Panc1 (cell line): ENCODE data around the gene NANS.

Source experiments
- POLR2AphosphoS5 ChIP-seq: IDR thresholded peaks from 2 replicates; pipeline ENCODE4 v1.6.1; 2012; ENCODE audit warnings: mild to moderate bottlenecking, low read depth, low read length, moderate library complexity
- REST ChIP-seq, 2 experiments: IDR thresholded peaks; 2 replicates each; pipeline ENCODE4 v1.6.1; 2011 to 2012; ENCODE audit warnings: low read depth in 2 of 2, control low read depth in 1 of 2, low read length in 1 of 2, mild to moderate bottlenecking in 1 of 2, moderate library complexity in 1 of 2; ENCODE audit not compliant: insufficient read depth in 1 of 2
- SIN3A ChIP-seq: IDR thresholded peaks from 2 replicates; pipeline ENCODE4 v1.6.1; 2012; ENCODE audit warnings: low read depth, mild to moderate bottlenecking, low read length, moderate library complexity, borderline replicate concordance; ENCODE audit not compliant: insufficient read depth
- TCF7L2 ChIP-seq: IDR thresholded peaks from 2 replicates; pipeline ENCODE4 v1.6.1; 2011; ENCODE audit warnings: mild to moderate bottlenecking, low read depth, low read length, inconsistent platforms
- TF ChIP-seq, protein P1 (sequence below): fragments of 450-650 bp; IDR thresholded peaks from 2 replicates; pipeline ENCODE4 v1.5.1; 2017; ENCODE audit warnings: mild to moderate bottlenecking

DNA sequence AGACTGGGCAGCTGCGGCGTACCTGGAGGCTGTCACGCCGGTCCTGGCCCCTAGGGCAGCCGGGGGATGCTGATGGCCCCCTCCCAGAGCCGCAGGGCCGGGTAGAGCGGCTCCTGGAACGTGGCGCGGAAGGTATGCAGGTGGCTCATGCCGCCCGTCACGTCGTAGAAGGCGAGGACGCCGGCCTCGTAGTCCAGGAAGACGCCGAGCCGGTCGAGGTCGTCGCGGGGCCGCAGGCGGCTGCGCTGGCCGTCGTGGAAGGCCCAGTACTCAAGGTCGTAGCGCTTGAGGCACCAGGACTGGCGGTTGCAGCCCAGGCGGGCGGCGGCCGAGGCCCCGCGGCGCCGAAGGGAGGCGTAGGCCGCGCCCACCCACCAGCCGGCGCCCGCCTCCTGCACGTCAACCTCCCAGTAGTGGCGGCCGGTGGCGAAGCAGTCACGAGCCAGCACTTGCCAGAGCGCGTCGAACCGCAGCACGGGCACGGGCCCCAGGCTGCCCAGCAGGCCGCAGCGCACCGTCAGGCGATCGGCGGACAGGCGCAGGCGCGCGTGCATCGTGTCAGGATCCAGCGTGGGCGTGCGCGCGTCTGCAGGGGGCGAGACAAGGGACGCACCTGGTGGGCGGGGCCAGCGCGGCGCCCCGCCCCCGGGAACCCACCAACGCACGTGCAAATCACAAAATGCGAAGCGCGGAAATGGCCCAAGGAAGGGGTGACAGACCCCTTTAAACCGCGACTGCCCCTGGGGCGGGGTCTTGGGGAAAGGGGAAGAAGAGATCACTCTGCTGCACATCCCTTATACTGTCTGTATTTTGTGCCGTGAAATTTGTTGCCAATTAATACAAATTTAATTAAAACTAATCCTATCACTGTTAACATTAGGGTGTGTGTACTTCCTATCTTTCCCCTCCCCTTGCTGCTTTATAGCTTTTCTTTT is 31.2 kb downstream of the NANS start:
- TF ChIP-seq POLR2AphosphoS5 (no peak), TCF7L2 (no peak), REST (IDR thresholded peaks at IDR 0.05; ENCODE audit: insufficient read depth in 1 of 2, low read depth in 2 of 2, low read length in 1 of 2) (no peak), SIN3A (no peak)
- TF ChIP-seq, protein P1, sequence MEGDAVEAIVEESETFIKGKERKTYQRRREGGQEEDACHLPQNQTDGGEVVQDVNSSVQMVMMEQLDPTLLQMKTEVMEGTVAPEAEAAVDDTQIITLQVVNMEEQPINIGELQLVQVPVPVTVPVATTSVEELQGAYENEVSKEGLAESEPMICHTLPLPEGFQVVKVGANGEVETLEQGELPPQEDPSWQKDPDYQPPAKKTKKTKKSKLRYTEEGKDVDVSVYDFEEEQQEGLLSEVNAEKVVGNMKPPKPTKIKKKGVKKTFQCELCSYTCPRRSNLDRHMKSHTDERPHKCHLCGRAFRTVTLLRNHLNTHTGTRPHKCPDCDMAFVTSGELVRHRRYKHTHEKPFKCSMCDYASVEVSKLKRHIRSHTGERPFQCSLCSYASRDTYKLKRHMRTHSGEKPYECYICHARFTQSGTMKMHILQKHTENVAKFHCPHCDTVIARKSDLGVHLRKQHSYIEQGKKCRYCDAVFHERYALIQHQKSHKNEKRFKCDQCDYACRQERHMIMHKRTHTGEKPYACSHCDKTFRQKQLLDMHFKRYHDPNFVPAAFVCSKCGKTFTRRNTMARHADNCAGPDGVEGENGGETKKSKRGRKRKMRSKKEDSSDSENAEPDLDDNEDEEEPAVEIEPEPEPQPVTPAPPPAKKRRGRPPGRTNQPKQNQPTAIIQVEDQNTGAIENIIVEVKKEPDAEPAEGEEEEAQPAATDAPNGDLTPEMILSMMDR, result no peak
